IPS-20b (cell line): ENCODE results near the gene NFAM1.

ENCODE experiments used
- H3K27ac ChIP-seq: one replicate; pipeline ENCODE4 v1.5.1; 2013; ENCODE audit warnings: low read length
- H3K27me3 ChIP-seq: 2 replicates; pipeline ENCODE4 v1.6.1; 2013; ENCODE audit warnings: mild to moderate bottlenecking, low read length, inconsistent platforms; ENCODE audit not compliant: insufficient read depth
- H3K36me3 ChIP-seq: 2 replicates; pipeline ENCODE4 v1.6.1; 2013; ENCODE audit warnings: low read depth, mild to moderate bottlenecking, inconsistent platforms, low read length, moderate library complexity; ENCODE audit not compliant: insufficient read depth
- H3K4me1 ChIP-seq: 2 replicates; pipeline ENCODE4 v1.6.1; 2013; ENCODE audit warnings: mild to moderate bottlenecking, control low read depth, inconsistent platforms, low read length, moderate library complexity; ENCODE audit not compliant: insufficient read depth
- H3K4me3 ChIP-seq: 2 replicates; pipeline ENCODE4 v1.5.1; 2013; ENCODE audit warnings: mild to moderate bottlenecking, low read length, inconsistent platforms
- H3K9ac ChIP-seq: 2 replicates; pipeline ENCODE4 v1.6.1; 2013; ENCODE audit warnings: low read depth, mild to moderate bottlenecking, inconsistent platforms, low read length, moderate library complexity
- H3K9me3 ChIP-seq: 2 replicates; pipeline ENCODE4 v1.6.1; 2013; ENCODE audit warnings: mild to moderate bottlenecking, low read depth, low read length, inconsistent platforms; ENCODE audit not compliant: insufficient read depth

NFAM1 gene

DNA sequence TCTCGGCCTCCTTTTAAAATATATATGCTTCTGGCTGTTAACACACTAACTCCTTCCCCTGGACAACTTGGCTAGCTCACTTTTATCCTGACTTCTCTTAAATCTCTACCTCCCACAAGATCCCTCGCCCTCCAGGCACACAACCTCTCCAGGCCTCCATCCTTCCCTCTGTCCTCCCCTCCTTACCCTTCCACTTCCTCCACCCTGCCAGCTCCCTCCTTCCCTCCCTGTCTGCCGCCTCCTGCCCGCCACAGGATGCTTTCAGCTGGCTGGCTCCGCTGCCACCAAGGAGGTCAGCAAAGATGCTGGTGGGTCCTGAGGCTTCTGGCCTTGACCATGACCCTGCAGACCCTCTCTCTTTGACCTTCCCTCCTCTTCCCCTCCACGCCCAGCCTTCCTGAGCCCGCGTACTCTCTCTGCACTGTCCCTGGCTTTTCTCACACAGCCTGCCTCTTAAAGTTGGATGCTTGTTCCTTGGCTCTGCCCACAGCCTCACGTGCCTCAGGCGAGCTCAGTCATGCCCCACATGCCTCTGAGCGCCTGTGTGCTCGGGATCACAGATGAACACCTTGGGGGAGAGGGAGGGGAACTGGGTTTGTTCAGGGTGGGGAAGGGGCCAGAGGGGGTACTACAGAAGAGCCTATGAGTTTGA is 6.7 kb downstream of the NFAM1 start:
- H3K9me3 ChIP-seq, result no peaks in the 10 kb centered on the region
- H3K27ac ChIP-seq, result no peak overlapping the region
- no peaks in the 10 kb centered on the region for H3K36me3 ChIP-seq
- H3K4me3 ChIP-seq, result no peak overlapping the region
- no peak overlapping the region for H3K9ac ChIP-seq
- peaks cover 22% of the 10 kb centered on the region; the same call in 1 of the 2 replicates for H3K27me3 ChIP-seq
- H3K4me1 ChIP-seq, result no peaks in the 10 kb centered on the region

DNA sequence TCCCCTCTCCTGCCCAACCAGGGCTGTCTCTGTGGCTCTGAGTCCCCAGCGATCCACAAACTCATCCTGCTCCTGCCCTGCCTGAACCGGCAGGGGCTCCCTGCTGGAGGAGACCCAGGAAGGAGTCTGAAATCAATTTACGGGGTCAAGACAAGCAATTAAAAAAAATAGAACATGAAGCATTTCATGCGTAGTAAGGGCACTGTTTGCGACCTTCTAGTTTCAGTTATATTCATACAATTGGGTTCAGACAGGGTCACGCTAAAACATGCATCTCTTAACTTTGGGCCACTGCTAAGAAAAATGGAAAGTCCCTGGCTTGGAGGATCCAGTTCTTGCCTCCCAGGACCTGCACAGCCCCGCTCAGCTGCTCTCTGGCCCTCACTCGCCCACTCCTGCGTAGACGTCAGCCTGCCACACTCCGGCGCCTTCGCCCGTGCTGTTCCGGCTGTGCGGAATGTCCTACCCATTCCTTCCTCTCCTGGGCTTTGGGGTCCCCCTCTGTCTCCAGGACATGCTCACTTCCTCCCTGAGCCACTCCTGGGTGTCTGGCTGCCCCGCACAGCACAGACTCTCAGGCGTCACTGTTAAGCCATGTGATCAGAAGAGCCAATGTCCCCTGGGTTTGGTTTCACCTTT is 12.8 kb downstream of the NFAM1 start:
- no peaks in the 10 kb centered on the region for H3K4me1 ChIP-seq
- no peak overlapping the region for H3K27ac ChIP-seq
- no peak overlapping the region for H3K4me3 ChIP-seq
- no peaks in the 10 kb centered on the region for H3K27me3 ChIP-seq
- H3K36me3 ChIP-seq, result no peaks in the 10 kb centered on the region
- H3K9ac ChIP-seq, result no peak overlapping the region
- no peaks in the 10 kb centered on the region for H3K9me3 ChIP-seq

DNA sequence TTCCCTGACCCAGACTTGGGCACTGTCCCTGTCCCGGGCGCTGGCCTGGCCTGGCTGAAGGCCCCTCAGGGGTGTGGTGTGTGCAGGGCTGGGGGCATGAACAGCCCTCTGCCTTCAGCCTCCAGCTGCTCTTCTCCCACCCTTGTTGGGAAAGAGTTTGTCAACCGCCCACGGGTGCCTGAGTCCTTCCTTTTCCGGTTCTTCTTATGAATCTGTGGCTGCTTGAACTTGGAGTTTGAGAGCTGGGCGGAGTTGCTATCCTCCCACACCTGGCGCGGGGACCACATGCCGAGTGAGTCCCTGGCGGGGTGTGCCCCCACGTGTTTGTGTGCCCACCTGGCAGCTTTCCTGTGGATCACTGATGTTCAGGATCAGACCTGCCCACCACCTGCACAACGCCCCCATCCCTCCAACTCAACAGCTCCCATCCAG is 13.4 kb downstream of the NFAM1 start:
- H3K27me3 ChIP-seq, result no peaks in the 10 kb centered on the region
- H3K9ac ChIP-seq, result no peak overlapping the region
- no peaks in the 10 kb centered on the region for H3K36me3 ChIP-seq
- H3K4me3 ChIP-seq, result no peak overlapping the region
- no peaks in the 10 kb centered on the region for H3K4me1 ChIP-seq
- no peaks in the 10 kb centered on the region for H3K9me3 ChIP-seq
- no peak overlapping the region for H3K27ac ChIP-seq

DNA sequence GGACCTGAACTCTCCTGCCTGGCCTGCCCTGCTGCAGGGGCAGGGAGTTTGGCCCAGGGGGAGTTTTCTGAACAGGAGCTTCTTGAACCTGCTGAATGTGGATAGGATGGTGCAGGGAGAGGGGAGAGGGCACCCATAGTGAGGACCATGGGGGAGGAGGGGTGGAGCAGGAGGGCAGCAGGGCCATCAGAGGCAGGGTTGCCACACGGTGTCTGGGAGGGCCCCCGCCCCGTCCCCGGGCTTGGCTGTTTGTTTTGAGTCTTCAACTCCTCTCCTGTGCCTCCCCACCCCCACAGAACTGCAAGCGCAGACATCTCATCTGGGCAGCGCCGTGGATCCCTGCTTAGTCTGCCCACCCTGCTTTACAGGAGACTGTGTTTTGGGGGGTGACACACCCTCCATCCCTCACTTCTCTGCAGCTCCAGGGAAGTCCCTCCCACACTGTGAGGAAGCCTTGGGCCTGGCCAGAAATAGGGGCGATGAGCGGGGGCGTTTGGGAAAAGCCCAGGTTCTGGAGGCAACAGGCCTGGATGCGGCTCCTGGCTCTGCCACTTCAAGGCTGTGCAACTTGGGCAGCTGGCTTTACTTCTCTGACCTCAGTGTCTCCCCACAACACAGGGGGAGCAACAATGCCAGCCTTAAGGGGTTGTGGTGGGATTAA is 14.4 kb downstream of the NFAM1 start:
- peaks cover 4% of the 10 kb centered on the region; the same call in 1 of the 2 replicates for H3K4me1 ChIP-seq
- H3K9me3 ChIP-seq, result no peaks in the 10 kb centered on the region
- no peak overlapping the region for H3K4me3 ChIP-seq
- H3K36me3 ChIP-seq, result no peaks in the 10 kb centered on the region
- no peak overlapping the region for H3K27ac ChIP-seq
- no peaks in the 10 kb centered on the region for H3K27me3 ChIP-seq
- no peak overlapping the region for H3K9ac ChIP-seq

DNA sequence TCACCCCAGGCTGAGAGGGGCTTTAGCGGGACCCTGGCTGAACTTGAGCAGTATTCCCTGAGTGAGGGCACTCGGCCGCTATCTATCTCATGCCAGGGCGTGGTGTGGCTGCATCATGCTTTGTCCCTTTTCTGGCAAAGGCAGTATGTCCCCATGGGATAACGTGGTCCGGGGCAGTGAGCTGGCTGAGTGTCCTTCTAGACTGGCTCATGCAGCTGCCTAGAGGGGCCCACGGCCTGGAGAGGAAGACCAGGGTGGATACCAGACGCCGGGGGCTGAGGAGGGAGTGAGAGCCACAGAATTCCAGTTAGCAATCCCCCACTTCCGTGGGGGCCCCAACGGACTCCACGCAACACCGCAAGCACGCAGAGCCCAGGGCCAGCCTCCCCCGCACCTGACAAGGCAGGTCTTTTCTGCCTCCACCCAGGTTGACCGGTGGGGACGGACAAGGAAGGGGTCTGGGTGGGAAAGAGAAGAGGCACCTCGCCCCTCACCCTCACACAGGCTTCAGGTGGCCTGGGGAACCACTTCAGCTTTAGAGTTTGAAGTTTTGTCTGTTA is 15.5 kb downstream of the NFAM1 start:
- Histone ChIP-seq H3K27me3 (peaks cover 5% of the 10 kb centered on the region; the same call in 1 of the 2 replicates), H3K36me3 (no peaks in the 10 kb centered on the region), H3K4me3 (no peak overlapping the region), H3K4me1 (peaks cover 12% of the 10 kb centered on the region), H3K9ac (no peak overlapping the region), H3K9me3 (no peaks in the 10 kb centered on the region), H3K27ac (no peak overlapping the region)

DNA sequence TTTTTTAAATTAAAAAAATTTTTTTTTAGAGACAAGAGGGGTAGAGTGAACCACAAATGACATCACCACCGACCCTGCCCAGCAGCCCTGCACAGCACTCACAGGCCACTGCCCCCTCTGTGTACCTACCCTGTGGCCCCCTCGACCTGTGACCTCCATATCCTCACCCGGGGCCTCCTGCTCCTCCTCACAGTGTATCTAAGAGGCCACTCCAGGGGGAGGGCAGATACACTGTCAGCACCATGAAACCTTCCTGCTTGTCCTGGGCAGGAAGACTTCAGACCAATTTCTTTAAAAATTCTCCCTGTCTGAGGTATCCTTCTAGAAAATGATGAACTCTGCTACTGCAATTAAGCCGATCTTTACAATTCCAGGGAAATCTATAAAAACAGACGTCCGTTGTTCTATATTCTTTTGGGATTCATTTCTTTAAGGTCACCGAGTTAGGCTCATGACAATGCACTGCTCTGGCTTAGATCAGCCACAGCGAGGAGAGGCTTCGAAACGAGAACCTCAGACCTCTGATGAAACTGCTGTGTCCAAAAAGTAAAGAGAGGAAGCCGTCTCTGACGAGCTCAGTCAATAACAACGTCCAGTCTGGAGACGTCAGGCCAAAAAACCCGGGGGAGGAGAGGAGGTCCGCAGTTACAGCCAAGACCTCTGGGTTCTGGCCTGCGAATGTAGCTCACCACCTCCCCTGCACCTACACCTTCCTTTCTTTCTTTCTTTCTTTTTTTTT is 17.5 kb downstream of the NFAM1 start:
- Histone ChIP-seq H3K4me1 (peaks cover 12% of the 10 kb centered on the region), H3K27me3 (peaks cover 5% of the 10 kb centered on the region; the same call in 1 of the 2 replicates), H3K27ac (no peak overlapping the region), H3K9me3 (no peaks in the 10 kb centered on the region), H3K4me3 (no peak overlapping the region), H3K36me3 (no peaks in the 10 kb centered on the region), H3K9ac (no peak overlapping the region)

DNA sequence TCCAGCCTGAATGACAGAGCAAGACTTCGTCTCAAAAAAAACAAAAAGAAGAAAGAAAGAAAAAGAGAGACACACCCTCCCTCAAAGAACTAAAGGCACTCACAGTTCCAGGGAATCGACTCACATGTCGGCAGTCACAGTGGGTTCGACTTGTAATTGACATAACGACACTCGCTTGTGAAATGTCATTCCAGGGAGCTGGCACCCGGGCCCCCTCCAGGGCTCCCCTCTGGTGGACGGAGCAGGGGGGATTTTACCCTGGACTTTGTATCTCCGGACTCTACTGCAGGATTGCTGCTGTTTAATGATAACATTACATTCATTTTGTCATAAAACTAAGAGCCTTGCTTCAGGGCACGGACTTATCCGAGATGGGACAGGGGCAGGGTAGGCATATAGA is 18.2 kb downstream of the NFAM1 start:
- no peak overlapping the region for H3K9ac ChIP-seq
- no peaks in the 10 kb centered on the region for H3K9me3 ChIP-seq
- no peak overlapping the region for H3K4me3 ChIP-seq
- H3K4me1 ChIP-seq, result peaks cover 12% of the 10 kb centered on the region
- H3K27me3 ChIP-seq, result peaks cover 5% of the 10 kb centered on the region; the same call in 1 of the 2 replicates
- H3K27ac ChIP-seq, result no peak overlapping the region
- no peaks in the 10 kb centered on the region for H3K36me3 ChIP-seq

DNA sequence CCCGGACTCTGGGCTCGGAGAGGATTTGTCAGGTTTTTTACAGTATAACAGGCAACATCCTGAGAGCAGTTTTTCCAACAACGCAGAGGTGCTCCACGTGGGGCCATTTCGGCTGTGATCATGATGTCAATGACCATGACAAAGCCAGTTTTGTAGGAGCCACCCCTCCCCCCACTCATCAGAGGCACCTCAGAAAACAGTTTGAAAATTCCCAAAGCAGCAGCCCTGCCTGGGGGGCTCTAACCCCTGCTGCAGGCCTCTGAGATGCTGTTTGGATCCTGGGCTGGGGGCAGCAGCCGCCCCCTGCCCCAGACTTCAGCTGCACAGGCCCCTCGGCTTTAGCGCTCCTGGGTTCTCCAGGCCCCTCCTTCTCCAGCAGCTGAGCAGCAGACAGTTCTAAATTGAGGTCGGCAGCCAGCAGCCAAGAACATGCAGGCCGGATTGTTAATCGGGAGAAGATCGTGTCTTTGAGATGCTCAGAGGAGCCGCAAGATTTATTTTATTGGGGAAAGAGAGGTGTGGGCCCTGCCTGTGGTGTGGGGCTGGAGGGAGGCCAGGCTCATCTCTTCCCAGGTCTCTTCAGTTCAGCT is 19.4 kb downstream of the NFAM1 start:
- peak overlapping the region; percentile 3; the same call in 1 of the 2 replicates for H3K4me3 ChIP-seq
- no peak overlapping the region for H3K27ac ChIP-seq
- peak overlapping the region; percentile 42; the same call in 1 of the 2 replicates for H3K9ac ChIP-seq
- peaks cover 5% of the 10 kb centered on the region; the same call in 1 of the 2 replicates for H3K27me3 ChIP-seq
- no peaks in the 10 kb centered on the region for H3K9me3 ChIP-seq
- peaks cover 12% of the 10 kb centered on the region for H3K4me1 ChIP-seq
- H3K36me3 ChIP-seq, result no peaks in the 10 kb centered on the region

DNA sequence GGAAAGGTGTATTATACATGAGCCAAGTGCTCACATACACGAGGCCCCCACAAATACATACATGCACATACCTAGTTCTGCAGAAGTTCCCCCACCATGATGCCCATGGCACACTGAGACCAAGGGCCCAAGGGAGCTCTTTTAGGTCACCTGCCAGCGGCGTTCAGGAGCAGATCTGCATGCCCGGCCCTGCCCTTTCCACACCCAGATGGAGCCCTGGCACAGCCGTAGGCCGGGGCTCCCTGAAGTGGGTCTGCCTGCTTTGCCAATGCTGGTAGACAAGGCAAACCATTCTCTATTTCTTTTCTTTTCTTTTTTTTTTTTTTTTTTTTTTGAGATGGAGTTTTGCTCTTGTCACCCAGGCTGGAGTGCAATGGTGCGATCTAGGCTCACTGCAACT is 21.5 kb downstream of the NFAM1 start:
- Histone ChIP-seq H3K36me3 (no peaks in the 10 kb centered on the region), H3K9ac (no peak overlapping the region), H3K4me3 (no peak overlapping the region), H3K27ac (no peak overlapping the region), H3K9me3 (no peaks in the 10 kb centered on the region), H3K27me3 (peaks cover 9% of the 10 kb centered on the region), H3K4me1 (peaks cover 12% of the 10 kb centered on the region)

DNA sequence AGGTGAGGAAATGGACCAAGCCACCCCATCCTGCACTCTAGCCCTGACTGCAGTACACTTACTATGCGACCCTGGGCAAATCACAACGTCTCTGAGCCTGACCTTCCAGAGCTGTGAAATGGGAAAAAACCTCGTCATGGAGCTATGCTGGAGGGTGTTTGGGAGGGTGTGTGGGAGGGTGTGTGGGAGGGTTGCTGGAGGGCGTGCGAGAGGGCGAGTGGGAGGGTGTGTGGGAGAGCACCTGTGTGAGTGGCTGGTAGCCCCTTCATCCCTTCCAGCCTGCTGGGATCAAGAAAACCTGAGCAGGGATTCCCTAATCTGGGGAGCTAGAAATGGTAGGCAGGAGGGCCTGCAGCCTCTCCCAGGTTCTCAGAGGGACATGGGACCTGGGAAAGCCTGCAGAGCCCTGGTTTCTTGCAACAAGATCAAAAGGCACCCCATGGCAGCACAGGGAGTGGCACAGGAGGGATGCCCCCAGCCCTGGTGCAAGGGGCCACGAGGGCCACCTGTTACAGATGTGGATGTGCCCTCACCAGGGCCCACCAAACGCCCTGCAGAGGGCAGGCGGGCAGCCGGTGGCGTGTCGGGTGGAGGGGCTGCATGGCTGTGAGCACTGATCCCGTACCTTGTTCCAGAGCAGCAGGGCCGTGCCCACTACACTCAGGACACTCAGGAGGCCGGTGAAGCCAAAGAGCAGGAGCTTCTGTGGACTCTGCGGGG is 23.2 kb downstream of the NFAM1 start:
- H3K27me3 ChIP-seq, result peaks cover 16% of the 10 kb centered on the region

More for the DNA sequence above, 23.2 kb downstream of the NFAM1 start:
- H3K4me3 ChIP-seq, result no peak overlapping the region
- H3K36me3 ChIP-seq, result no peaks in the 10 kb centered on the region
- no peaks in the 10 kb centered on the region for H3K9me3 ChIP-seq
- peaks cover 16% of the 10 kb centered on the region for H3K4me1 ChIP-seq
- no peak overlapping the region for H3K9ac ChIP-seq
- H3K27ac ChIP-seq, result no peak overlapping the region
